Activated CD8-positive, alpha-beta memory T cell treated with anti-CD3 and anti-CD28 coated beads, Interleukin-2, amount 50 U/mL, for 48 hours (primary cell): ENCODE measurements around the gene PREPL.

Experiments used
- DNase-seq: peaks from one replicate; pipeline ENCODE4 v3.0.0-alpha.2; 2020

The PREPL gene

DNA sequence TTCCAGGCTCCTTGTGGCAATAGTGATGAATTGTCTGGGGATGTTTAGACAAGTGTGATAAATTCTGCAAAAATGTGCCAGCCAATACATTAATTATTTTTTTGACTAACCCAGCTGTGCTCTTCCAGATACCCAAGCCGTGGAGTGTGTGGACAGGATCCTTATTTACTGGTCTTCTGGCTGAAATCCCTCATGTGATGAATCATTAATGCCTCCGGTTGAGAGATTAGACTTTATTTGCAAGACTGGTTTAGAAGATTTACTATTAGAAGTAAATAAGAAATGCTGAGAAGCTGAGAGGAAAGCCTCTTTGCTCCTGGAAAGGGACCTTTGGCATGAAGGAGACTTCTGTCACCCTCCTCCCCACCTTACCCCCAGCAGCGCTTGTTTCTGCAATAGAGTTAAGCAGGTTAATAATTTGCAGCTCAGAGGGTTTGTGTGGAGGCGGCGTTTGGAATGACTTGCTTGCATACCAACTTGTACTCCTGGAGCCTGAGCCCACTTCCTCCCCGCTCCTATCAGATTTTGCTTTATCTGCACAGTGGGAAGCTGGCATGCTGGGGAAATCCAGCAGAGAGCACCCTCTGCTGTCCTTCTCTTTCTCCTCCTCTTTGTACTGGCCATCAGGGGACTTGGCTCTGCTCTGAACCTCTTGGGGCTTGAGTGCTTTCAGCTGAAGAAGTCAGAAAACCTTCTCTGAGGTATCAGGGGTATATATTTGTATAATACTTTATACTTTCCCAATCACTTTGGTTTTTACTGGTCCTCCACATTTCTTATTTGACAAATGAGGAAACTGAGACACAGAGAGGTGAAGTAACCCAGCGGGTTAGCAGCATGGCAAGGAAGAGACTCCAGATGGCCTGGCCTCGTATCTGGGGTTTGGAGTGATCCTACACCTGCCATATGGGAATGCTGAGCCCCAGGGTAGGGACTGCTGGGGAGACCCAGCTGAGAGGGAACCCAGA lies 69.7 kb downstream of the PREPL start:
- no peak for DNase-seq

DNA sequence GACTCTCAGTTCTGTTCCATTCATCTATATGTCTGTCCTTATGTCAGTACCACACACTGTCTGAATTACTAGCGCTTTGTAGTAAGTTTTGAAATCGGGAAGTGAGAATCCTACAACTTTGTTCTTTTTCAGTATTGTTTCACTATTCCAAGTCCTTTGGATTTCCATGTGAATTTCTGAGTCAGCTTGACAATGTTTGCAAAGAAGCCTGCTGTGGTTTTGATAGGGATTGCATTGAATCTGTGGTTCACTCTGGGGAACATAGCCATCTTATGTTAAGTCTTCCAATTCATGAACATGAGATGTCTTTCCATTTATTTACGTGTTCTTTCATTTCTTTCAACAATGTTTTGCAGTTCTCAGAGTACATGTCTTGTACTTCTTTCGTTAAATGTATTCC lies 71.0 kb downstream of the PREPL start:
- DNase-seq: no peak

DNA sequence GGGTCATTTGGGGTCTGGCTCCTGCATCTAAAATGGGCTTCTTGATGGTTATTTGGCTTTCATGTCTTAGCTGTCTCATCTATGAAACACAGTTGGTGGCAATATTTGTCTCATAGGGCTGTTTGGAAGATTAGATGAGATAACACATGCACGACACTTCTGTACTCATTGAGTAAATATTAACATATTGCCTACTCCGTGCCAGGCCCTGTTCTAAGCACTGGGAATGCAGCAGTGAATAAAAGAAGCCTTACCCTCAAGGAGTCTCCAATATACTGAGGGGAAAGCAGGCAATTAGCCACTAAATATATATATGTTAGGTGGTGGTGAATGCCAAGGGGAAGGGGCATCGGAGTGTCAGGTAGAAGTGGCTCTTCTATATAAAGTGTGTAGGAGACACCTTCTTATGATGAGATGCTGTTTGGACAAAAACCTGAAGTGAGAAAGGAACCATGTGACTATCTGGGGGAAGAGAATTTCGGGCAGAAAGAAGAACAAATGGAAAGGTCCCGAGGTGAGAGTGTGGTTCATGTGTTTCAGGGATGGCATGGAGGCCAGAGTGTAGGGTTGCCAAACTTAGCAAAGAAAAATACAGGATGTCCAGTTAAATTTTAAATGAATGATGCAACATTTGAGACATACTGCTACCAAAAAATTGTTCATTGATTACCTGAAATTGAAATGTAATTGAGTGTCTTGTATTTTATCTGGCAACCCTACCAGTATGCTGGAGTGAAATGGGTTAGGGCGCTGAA lies 74.2 kb downstream of the PREPL start:
- DNase-seq: no peak

- DNase-seq: no peak
These were observed 75.0 kb downstream of the PREPL start for GRCh38 chr2:44286119-44286883.

DNA sequence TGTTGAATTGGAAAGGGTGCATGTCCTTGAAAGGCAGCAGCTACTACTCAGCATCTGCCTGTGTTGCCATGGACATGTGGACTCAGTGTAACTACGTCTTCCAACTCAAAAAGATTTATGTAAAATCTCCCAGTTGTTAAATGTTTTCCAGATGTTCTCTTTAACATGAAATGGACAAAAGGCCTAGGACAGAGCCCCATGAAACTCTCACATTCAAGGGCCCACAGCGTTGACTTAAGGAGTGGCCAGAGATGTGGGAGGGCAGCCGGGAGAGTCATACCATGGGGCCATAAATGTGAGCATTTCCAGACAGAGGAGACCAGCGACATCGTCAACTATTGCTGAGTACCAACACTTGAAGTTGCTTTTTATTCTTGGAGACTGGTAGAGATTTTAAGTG lies 76.1 kb downstream of the PREPL start:
- no peak for DNase-seq

GRCh38 chr2:44283116-44283666 lies 78.1 kb downstream of the PREPL start:
- DNase-seq: no peak

DNA sequence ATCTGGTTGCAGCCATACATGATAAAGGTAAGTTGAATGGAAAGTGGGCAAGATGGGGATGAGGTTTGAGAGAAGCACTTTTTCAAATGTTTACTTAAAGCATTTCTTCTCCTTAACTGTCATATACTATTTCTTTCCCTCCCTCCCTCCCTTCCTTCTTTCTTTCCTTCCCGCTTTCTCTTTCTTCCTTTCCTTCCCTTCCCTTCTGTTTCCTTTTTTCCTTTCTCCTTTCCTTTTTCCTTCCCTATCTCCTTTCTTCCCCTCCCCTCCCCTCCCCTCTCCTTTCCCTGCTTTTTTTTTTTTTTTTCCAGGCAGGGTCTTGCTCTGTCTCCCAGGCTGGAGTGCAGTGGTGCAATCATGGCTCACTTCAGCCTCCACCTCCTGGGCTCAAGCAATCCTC lies 80.4 kb downstream of the PREPL start:
- no peak for DNase-seq

DNA sequence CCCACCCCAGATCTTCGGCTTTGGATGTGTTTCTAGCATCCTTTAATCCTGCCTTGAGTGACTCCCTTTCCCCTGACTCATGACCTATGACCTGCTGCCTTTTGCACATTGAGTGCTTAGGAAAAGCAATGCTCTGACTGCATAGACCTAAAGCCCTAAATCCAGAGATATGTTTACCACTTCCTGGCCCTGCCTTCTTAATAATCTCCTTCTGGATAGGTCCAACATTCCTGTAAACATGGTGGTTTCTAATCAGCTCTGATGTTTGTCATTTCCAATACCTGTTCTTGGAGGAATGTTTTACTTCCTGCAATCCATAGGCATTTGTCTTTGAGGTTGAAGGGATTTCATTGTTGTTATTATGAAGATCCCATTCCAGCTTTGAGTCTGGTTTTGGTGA lies 83.8 kb downstream of the PREPL start:
- DNase-seq: no peak

DNA sequence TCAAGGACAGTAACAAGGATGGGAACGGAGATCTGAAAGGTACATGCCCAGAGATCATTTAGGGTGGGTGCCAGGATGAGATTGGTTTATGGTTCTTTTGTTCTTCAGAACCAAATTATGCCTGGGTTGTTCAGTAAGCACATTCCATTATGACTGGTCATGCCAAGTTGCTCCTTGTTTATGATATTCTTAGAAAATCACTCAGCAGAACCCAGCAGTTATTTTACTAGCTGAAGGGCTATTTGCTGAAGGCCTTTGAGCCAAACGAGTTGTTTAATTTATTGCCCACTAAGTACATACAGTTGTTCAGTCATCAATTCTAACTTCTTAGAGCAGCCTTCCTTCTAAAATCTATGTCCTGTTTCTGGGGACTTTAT lies 85.4 kb downstream of the PREPL start:
- no peak for DNase-seq

DNA sequence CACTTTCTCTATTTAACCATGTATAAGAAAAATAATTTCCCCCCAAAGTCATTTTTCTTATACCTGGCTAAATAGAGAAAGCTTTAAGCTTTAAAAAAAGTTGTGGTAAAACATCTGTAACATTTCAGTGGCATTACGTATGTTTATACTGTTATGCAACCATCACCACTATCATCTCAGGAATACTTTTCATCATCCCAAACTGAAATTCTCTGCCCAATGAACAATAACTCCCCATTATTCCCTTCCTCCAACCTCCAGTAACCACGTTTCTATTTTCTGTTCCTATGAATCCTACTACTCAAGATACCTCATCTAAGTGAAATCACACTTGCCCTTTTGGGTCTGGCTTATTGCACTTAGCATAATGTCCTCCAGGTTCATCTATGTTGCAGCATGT lies 87.7 kb downstream of the PREPL start:
- no peak for DNase-seq

DNA sequence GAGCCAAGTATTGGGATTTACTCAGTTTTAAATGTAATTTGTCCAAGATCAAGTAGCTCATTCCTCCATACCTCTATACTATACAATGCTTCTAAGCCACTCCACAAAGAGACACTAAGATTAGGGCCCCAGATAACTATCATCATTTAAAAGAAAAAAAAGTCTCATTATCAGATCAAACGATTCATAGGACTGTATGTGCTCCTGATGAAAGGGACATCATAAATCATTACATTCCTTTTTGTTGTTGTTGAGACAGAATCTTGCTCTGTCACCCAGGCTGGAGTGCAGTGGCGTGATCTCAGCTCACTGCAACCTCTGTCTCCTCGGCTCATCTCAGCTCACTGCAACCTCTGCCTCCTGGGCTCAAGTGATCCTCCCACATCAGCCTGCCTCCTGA lies 88.2 kb downstream of the PREPL start:
- DNase-seq: no peak

DNA sequence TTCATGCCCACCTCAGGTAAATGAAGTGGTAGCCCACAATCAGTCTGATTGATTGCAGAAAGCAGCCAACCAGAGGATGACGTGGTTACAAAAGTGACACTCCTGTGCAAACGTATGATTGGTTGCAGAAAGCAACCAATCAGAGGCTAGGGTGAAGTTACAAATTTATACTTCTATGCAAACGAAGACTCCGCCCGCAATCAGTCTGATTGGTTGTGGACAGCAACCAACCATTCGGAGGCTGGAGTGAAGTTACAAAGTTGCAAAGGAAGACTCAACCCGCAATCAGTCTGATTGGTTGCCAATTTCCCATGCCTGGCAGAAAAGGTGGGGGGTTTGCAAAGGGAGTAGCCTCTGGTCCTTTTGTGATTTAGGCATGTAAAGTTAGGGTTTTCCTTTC lies 90.0 kb downstream of the PREPL start:
- DNase-seq: no peak

- DNase-seq: no peak
These were observed 91.5 kb downstream of the PREPL start for GRCh38 chr2:44269831-44270230.

DNA sequence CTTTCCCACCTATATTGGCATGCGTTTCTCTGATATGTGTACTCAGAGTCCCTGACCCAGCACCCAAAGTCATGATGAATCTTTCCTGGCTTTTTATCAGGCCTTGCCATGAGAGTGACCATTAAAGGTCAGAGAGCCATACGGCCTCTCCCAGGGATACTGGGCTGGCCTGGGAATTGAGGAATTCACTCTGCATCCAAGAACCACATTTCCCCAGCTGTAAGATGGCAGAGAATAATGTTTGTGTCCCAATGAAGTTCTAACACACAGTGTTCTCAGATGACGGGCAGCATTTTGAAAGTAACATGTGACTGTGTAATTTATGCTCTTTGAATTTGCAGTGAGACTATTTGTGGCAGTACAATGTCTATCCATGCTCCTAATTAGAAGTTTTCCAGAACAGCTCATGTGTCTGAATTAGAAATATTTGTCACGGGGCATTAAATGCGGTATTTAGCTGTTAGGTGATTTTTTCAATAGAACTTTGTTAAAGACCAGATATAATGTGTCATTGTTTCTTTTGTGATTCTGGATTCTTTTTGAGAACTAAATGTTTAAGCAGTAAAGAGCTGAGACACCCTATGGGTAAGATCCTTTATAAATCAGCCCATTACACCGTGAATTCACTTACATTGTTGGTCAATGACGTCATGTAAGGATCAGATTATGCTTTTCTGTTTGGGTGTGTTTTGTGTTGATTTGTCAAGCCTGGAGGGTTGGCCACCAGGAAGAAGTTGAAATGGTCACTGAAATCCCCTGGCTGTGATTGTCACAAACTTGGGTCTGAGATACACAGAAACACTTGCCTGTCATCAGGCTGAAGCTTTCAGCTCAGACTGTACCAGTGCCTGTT lies 93.3 kb downstream of the PREPL start:
- no peak for DNase-seq
